H1 (cell line): ENCODE measurements around the gene LMX1B. TPM values are rescaled to one million over a fixed set of nuclear protein-coding genes. Genes with fewer than 3 reads are reported as not detected.
"Not testable (repeated sequence)": the region's sequence is repeated elsewhere in the genome, so short reads cannot be mapped to it uniquely, and the experiment has no call there.

ENCODE experiments used
- CTCF ChIA-PET: fragments of 300-600 bp; sonication (Branson Sonifier 250); formaldehyde crosslinking; loops from one replicate; lab custom pipeline; 2021; ENCODE audit not compliant: partially characterized antibody; lab: Charles Lee
- POLR2A ChIA-PET: fragments of 300-600 bp; sonication (Branson Sonifier 250); formaldehyde crosslinking; loops from one replicate; lab custom pipeline; 2021; ENCODE audit warnings: inconsistent platforms; ENCODE audit not compliant: partially characterized antibody; lab: Charles Lee
- DNase-seq, 2 experiments: peaks; one replicate each; pipeline versions ENCODE4 v3.0.0 to v3.0.0-alpha.2; 2010 to 2022; ENCODE audit warnings: low spot score in 2 of 2, low read depth in 1 of 2, mixed read lengths in 1 of 2
- FAIRE-seq: peaks from 2 replicates; lab custom pipeline; 2011; peaks lifted over from hg19 to GRCh38; lab: Jason Lieb, UNC
- H2AFZ ChIP-seq: 2 replicates; pipeline ENCODE4 v1.8.1; 2012; ENCODE audit warnings: low read length, inconsistent platforms
- H2AK5ac ChIP-seq: 2 replicates; pipeline ENCODE4 v1.6.1; 2013; ENCODE audit warnings: low read depth, low read length
- H2BK120ac ChIP-seq: replicated peaks from 2 replicates; pipeline ENCODE3; 2013; ENCODE audit warnings: low read depth, low read length, inconsistent platforms
- H2BK12ac ChIP-seq: 2 replicates; pipeline ENCODE4 v1.6.1; 2013; ENCODE audit warnings: low read depth, low read length
- H2BK15ac ChIP-seq: 2 replicates; pipeline ENCODE4 v1.6.1; 2013; ENCODE audit warnings: low read length
- H2BK20ac ChIP-seq: 2 replicates; pipeline ENCODE4 v1.6.1; 2013; ENCODE audit warnings: low read length
- H2BK5ac ChIP-seq: 2 replicates; pipeline ENCODE4 v1.6.1; 2013; ENCODE audit warnings: low read depth, low read length
- H3K14ac ChIP-seq: 2 replicates; pipeline ENCODE4 v1.6.1; 2013; ENCODE audit warnings: inconsistent platforms; ENCODE audit not compliant: insufficient read length
- H3K18ac ChIP-seq: 2 replicates; pipeline ENCODE4 v1.6.1; 2013; ENCODE audit warnings: low read length; ENCODE audit errors: extremely low read depth
- H3K23ac ChIP-seq: 2 replicates; pipeline ENCODE4 v1.6.1; 2013; ENCODE audit warnings: inconsistent platforms; ENCODE audit not compliant: insufficient read length
- H3K23me2 ChIP-seq: 2 replicates; pipeline ENCODE4 v1.6.1; 2013; ENCODE audit warnings: low read depth, low read length
- H3K27ac ChIP-seq: 2 replicates; pipeline ENCODE4 v1.6.1; 2011; ENCODE audit warnings: low read depth, low read length, inconsistent platforms
- H3K27me3 ChIP-seq, 4 experiments: replicated peaks in 1 of 4; 1 replicate in 1 of 4; 2 replicates in 3 of 4; pipeline versions ENCODE4 v1.6.1 to v1.8.1; 2011 to 2013; ENCODE audit warnings: low read length in 3 of 4, mild to moderate bottlenecking in 3 of 4, inconsistent platforms in 2 of 4, mixed read lengths in 2 of 4, moderate library complexity in 1 of 4; ENCODE audit not compliant: control insufficient read depth in 3 of 4, insufficient read depth in 3 of 4; ENCODE audit errors: extremely low read depth in 1 of 4
- H3K36me3 ChIP-seq, 4 experiments: 2 replicates each; pipeline versions ENCODE4 v1.6.1 to v1.8.1; 2011 to 2013; ENCODE audit warnings: mild to moderate bottlenecking in 4 of 4, low read length in 3 of 4, moderate library complexity in 2 of 4, control low read depth in 1 of 4, inconsistent platforms in 1 of 4; ENCODE audit not compliant: insufficient read depth in 4 of 4, control insufficient read depth in 2 of 4
- H3K4ac ChIP-seq: replicated peaks from 2 replicates; pipeline ENCODE3; 2013; ENCODE audit warnings: low read length, low read depth, mixed read lengths, inconsistent platforms; ENCODE audit not compliant: insufficient read length
- H3K4me1 ChIP-seq, 4 experiments: replicated peaks in 1 of 4; 1 replicate in 1 of 4; 2 replicates in 3 of 4; pipeline versions ENCODE4 v1.6.1 to v1.8.1; 2011 to 2013; ENCODE audit warnings: low read length in 3 of 4, inconsistent platforms in 2 of 4, mixed read lengths in 1 of 4; ENCODE audit not compliant: insufficient read depth in 4 of 4, control insufficient read depth in 3 of 4
- H3K4me2 ChIP-seq, 2 experiments: 2 replicates each; pipeline versions ENCODE4 v1.6.1 to v1.8.1; 2011 to 2013; ENCODE audit warnings: low read depth in 2 of 2, low read length in 2 of 2, control low read depth in 1 of 2, inconsistent platforms in 1 of 2, mild to moderate bottlenecking in 1 of 2; ENCODE audit not compliant: insufficient read depth in 1 of 2
- H3K4me3 ChIP-seq, 4 experiments: fragments of 200-600, 300-600 bp in 1 of 4; sonication (generic), shearing (Covaris generic), sonication (Bioruptor Twin) in 1 of 4; 2 replicates each; pipeline versions ENCODE4 v1.5.1 to v1.8.1; 2011 to 2016; ENCODE audit warnings: low read length in 4 of 4, low read depth in 3 of 4, control low read depth in 2 of 4, inconsistent platforms in 2 of 4, mild to moderate bottlenecking in 2 of 4, mixed read lengths in 1 of 4, moderate library complexity in 1 of 4; ENCODE audit not compliant: insufficient read depth in 2 of 4; ENCODE audit errors: extremely low read depth in 1 of 4
- H3K56ac ChIP-seq: replicated peaks from 2 replicates; pipeline ENCODE3; 2013; ENCODE audit warnings: low read depth, mild to moderate bottlenecking, mixed read lengths, low read length, inconsistent platforms; ENCODE audit not compliant: insufficient read length
- H3K79me1 ChIP-seq: 2 replicates; pipeline ENCODE4 v1.6.1; 2013; ENCODE audit warnings: low read depth, low read length, control low read depth
- H3K79me2 ChIP-seq, 2 experiments: 2 replicates each; pipeline versions ENCODE4 v1.6.1 to v1.8.1; 2012 to 2013; ENCODE audit warnings: low read length in 2 of 2, mild to moderate bottlenecking in 2 of 2, inconsistent platforms in 1 of 2; ENCODE audit not compliant: insufficient read depth in 2 of 2, control insufficient read depth in 1 of 2
- H3K9ac ChIP-seq, 4 experiments: replicated peaks in 1 of 4; 1 replicate in 1 of 4; 2 replicates in 3 of 4; pipeline versions ENCODE4 v1.6.1 to v1.8.1; 2011 to 2013; ENCODE audit warnings: low read depth in 3 of 4, low read length in 3 of 4, control low read depth in 2 of 4, mild to moderate bottlenecking in 2 of 4, moderate library complexity in 2 of 4, inconsistent platforms in 1 of 4; ENCODE audit errors: extremely low read depth in 1 of 4
- H3K9me3 ChIP-seq, 2 experiments: 2 replicates each; pipeline versions ENCODE4 v1.6.1 to v1.8.1; 2012 to 2013; ENCODE audit warnings: mild to moderate bottlenecking in 2 of 2, moderate library complexity in 2 of 2, control low read depth in 1 of 2, inconsistent platforms in 1 of 2, low read depth in 1 of 2, low read length in 1 of 2, mixed read lengths in 1 of 2; ENCODE audit not compliant: insufficient read depth in 2 of 2
- H4K20me1 ChIP-seq, 2 experiments: replicated peaks in 1 of 2; 2 replicates each; pipeline versions ENCODE3 to v1.8.1; 2011 to 2013; ENCODE audit warnings: inconsistent platforms in 2 of 2, low read length in 2 of 2, mild to moderate bottlenecking in 1 of 2; ENCODE audit not compliant: insufficient read depth in 2 of 2, control insufficient read depth in 1 of 2
- H4K5ac ChIP-seq: 2 replicates; pipeline ENCODE4 v1.6.1; 2013; ENCODE audit warnings: low read length, low read depth, mixed read lengths, inconsistent platforms; ENCODE audit not compliant: insufficient read length
- H4K8ac ChIP-seq: 2 replicates; pipeline ENCODE4 v1.8.0; 2013; ENCODE audit warnings: mild to moderate bottlenecking, moderate library complexity, low read length, inconsistent platforms; ENCODE audit not compliant: insufficient read depth; ENCODE audit errors: extremely low read depth
- H4K91ac ChIP-seq: replicated peaks from 2 replicates; pipeline ENCODE3; 2013; ENCODE audit warnings: low read length, mixed read lengths, inconsistent platforms; ENCODE audit not compliant: insufficient read length
- WGBS, 2 experiments: shearing (Covaris generic) in 1 of 2; methylation state at CpG; one replicate each; pipeline versions ENCODE4 v1.1.6 to v1.1.7; 2013 to 2015; ENCODE audit warnings: low lambda C conversion rate in 2 of 2, mixed read lengths in 2 of 2, inconsistent platforms in 1 of 2, low coverage in 1 of 2, missing lambda C conversion rate in 1 of 2; ENCODE audit not compliant: insufficient replicate concordance in 2 of 2, insufficient coverage in 1 of 2, insufficient read length in 1 of 2; ENCODE audit errors: extremely low coverage in 1 of 2, missing lambda C conversion rate in 1 of 2; 5-methylcytosine and 5-hydroxymethylcytosine counted together
- polyA plus RNA-seq, 7 experiments: library from polyadenylated mRNA; depleted of rRNA in 3 of 7; stranded (reverse) in 5 of 7; unstranded in 2 of 7; fragments of >200 nt in 5 of 7; fragments of 200-250 nt in 2 of 7; gene quantifications; 1 replicate in 5 of 7; 2 replicates in 1 of 7; 4 replicates in 1 of 7; pipeline versions ENCODE4 v1.2.1 to v1.2.3, GENCODE V29; 2011 to 2013; ENCODE audit warnings: missing spikeins in 2 of 7, mixed read lengths in 2 of 7
- total RNA-seq: library from RNA; stranded (reverse); fragmentation: NEBNext Ultra II Directional; extraction: Animal tissue kit (Norgen Biotek cat#: 25700); gene quantifications from 2 replicates; pipeline ENCODE4 v1.2.1, GENCODE V29; 2021

Gene LMX1B
- total and polyA plus RNA-seq, 2 of the 8 experiments (the other 6 are each of a cell fraction or from before 2014, with no cell fraction given): 0.09 to 0.37 TPM

DNA sequence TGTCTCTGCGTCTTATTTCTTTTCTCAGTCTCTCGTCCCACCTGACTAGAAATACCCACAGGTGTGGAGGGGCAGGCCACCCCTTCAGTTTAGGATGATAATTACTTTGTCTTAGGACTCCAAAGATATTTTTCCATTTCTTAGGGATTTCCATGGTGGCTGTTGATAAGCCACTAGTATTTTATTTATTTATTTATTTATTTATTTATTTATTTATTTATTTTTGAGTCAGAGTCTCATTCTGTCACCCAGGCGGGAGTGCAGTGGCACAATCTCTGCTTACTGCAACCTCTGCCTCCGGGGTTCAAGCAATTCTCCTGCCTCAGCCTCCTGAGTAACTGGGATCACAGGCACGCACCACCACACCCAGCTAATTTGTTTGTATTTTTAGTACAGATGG is 103.7 kb downstream of the LMX1B start:
- H3K4ac ChIP-seq, H2BK5ac ChIP-seq, H3K4me2 ChIP-seq, H4K8ac ChIP-seq, POLR2A ChIA-PET, H3K9me3 ChIP-seq, H3K18ac ChIP-seq, H4K20me1 ChIP-seq, H4K91ac ChIP-seq, H3K14ac ChIP-seq, H3K27ac ChIP-seq, H3K9ac ChIP-seq, H2AK5ac ChIP-seq, H3K4me3 ChIP-seq, H3K79me2 ChIP-seq, H3K79me1 ChIP-seq, H2AFZ ChIP-seq, H3K27me3 ChIP-seq, FAIRE-seq, H3K56ac ChIP-seq, H3K36me3 ChIP-seq, H2BK20ac ChIP-seq, H2BK15ac ChIP-seq, H2BK120ac ChIP-seq, H4K5ac ChIP-seq, H2BK12ac ChIP-seq, H3K23me2 ChIP-seq, H3K23ac ChIP-seq: not testable (repeated sequence)
- CTCF ChIA-PET: interaction anchor here (1.8 kb wide), 1 partner anchor 12 kb away, joined by 13 read pairs; no protein-coding TSS in a partner anchor
- peaks cover 7 to 12% (median 12%) of the 10 kb centered on the region in 4 experiments for H3K4me1 ChIP-seq
- 89% methylated on average over 5 of the region's 5 CpGs; no CpG with 5 or more reads in 1 of the 2 experiments for WGBS, 2 experiments
- peak in 1 of 2 experiments; percentile 28 for DNase-seq
